GM19372 (cell line): Measurements from ENCODE around the gene EML3.
"Not testable (repeated sequence)": the region's sequence is repeated elsewhere in the genome, so short reads cannot be mapped to it uniquely, and the experiment has no call there.

Experiments used
- ATAC-seq: cut with Tn5 transposase; IDR thresholded peaks from one replicate; pipeline ENCODE4 v1.9.1; 2021; ENCODE audit warnings: mild to moderate bottlenecking, low read depth, moderate library complexity; ENCODE audit not compliant: unreplicated experiment

The EML3 gene

GRCh38 chr11:62574363-62575071, 38.1 kb downstream of the EML3 start:
- ATAC-seq: no peak

GRCh38 chr11:62573592-62574362, 38.8 kb downstream of the EML3 start, which contains the start of gene EEF1G:
Gene EEF1G (minus strand): TSS chr11:62573891. CDS start chr11:62573842, 49 bp downstream.
- ATAC-seq: peak; percentile 90

GRCh38 chr11:62573006-62573591, 39.5 kb downstream of the EML3 start:
- no peak for ATAC-seq

- ATAC-seq: no peak
These were observed 40.1 kb downstream of the EML3 start for GRCh38 chr11:62572431-62572830.

- ATAC-seq: not testable (repeated sequence)
These were observed 41.1 kb downstream of the EML3 start for GRCh38 chr11:62571493-62571892.

GRCh38 chr11:62570903-62571302, 41.7 kb downstream of the EML3 start:
- ATAC-seq: not testable (repeated sequence)

GRCh38 chr11:62569611-62570010, 43.0 kb downstream of the EML3 start:
- ATAC-seq: no peak

- no peak for ATAC-seq
These were observed 45.4 kb downstream of the EML3 start for GRCh38 chr11:62567018-62567633.

GRCh38 chr11:62566247-62566646, 46.3 kb downstream of the EML3 start:
- no peak for ATAC-seq

- no peak for ATAC-seq
These were observed 47.3 kb downstream of the EML3 start for GRCh38 chr11:62565100-62565802.

GRCh38 chr11:62561677-62562230, 50.8 kb downstream of the EML3 start:
- not testable (repeated sequence) for ATAC-seq

- ATAC-seq: no peak
These were observed 51.9 kb downstream of the EML3 start for GRCh38 chr11:62560566-62561103.

- not testable (repeated sequence) for ATAC-seq
These were observed 52.9 kb downstream of the EML3 start for GRCh38 chr11:62559626-62560025.

- ATAC-seq: no peak
These were observed 53.4 kb downstream of the EML3 start for GRCh38 chr11:62559204-62559603.

- no peak for ATAC-seq
These were observed 53.9 kb downstream of the EML3 start for GRCh38 chr11:62558669-62559068.

GRCh38 chr11:62556875-62557631, 55.5 kb downstream of the EML3 start:
- ATAC-seq: peak; percentile 17

- ATAC-seq: peak; percentile 42
These were observed 56.3 kb downstream of the EML3 start for GRCh38 chr11:62556108-62556874.

- ATAC-seq: no peak
These were observed 57.0 kb downstream of the EML3 start for GRCh38 chr11:62555464-62556107.
